ENCODE data around the gene CAMTA1. TPM values are rescaled to one million over a fixed set of nuclear protein-coding genes. Genes with fewer than 3 reads are reported as not detected.
A peak's percentile ranks its signal among the peaks of the same experiment; 100 is the strongest.
"Not testable (repeated sequence)": the region's sequence is repeated elsewhere in the genome, so short reads cannot be mapped to it uniquely, and the experiment has no call there.

CAMTA1 gene
- total and polyA plus RNA-seq, 2 experiments from 2014 or later: 213 to 341 TPM

DNA sequence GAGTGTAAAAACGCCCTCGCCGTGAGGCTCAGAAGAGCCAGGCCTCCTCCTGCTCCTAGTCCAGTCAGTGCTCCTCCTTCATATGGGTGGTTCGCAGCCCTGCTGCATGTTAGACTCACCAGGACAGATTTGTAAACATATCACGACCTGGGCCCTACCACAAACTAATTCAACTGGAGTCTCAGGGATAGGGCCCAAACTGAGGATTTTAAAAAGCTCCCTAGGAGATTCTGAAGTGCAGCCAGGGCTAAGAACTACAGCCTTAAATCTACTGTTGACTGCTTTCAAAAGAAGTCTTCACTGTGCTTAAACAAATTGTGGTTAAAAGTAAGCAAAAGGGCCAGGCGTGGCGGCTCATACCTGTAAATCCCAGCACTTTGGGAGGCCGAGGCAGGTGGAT lies 57.0 kb downstream of the CAMTA1 start:
- DNase-seq (ENCODE audit: low read depth in 1 of 2, low spot score in 1 of 2): no peak
- Histone ChIP-seq H3K9me3 (ENCODE audit: low read depth) (no peaks in the 10 kb centered on the region), H3K27me3 (no peaks in the 10 kb centered on the region), H3K27ac (no peak overlapping the region), H3K36me3 (no peaks in the 10 kb centered on the region), H3K4me3 (no peak overlapping the region), H3K4me1 (ENCODE audit: low read depth) (no peaks in the 10 kb centered on the region)
- no peak for TF ChIP-seq CTCF (IDR thresholded peaks at IDR 0.05; ENCODE audit: low read depth, low read length)

- H3K36me3 ChIP-seq; H3K4me1 ChIP-seq (ENCODE audit: low read depth); H3K27ac ChIP-seq; H3K27me3 ChIP-seq; H3K9me3 ChIP-seq (ENCODE audit: low read depth); DNase-seq (ENCODE audit: low read depth in 1 of 2, low spot score in 1 of 2); H3K4me3 ChIP-seq: not testable (repeated sequence)
Measured at GRCh38 chr1:6845786-6846185, 60.5 kb downstream of the CAMTA1 start.

DNA sequence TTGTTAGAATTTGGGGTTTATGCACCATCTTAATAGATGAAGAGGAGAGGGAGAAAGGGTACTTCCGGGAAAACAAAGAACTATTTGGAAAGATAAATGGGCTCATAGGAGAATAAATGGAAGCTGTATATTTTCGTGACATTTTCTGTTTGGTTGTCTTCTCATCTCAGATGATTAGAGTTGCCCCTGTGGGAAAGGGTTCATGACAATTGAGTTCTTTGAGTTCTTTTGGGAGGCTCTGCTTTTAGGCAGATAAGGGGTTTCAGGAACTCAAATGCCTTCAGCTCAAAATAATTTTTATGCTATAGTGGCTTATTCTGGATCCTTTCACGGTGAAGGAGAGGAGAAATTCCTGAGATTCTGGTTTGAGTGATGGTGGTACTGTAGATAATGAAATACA lies 63.6 kb downstream of the CAMTA1 start:
- Histone ChIP-seq H3K36me3 (peaks cover 8% of the 10 kb centered on the region), H3K27ac (no peak overlapping the region), H3K27me3 (no peaks in the 10 kb centered on the region), H3K9me3 (ENCODE audit: low read depth) (no peaks in the 10 kb centered on the region), H3K4me3 (no peak overlapping the region), H3K4me1 (ENCODE audit: low read depth) (no peaks in the 10 kb centered on the region)
- no peak for DNase-seq (ENCODE audit: low read depth in 1 of 2, low spot score in 1 of 2)
- TF ChIP-seq CTCF (IDR thresholded peaks at IDR 0.05; ENCODE audit: low read depth, low read length): no peak

DNA sequence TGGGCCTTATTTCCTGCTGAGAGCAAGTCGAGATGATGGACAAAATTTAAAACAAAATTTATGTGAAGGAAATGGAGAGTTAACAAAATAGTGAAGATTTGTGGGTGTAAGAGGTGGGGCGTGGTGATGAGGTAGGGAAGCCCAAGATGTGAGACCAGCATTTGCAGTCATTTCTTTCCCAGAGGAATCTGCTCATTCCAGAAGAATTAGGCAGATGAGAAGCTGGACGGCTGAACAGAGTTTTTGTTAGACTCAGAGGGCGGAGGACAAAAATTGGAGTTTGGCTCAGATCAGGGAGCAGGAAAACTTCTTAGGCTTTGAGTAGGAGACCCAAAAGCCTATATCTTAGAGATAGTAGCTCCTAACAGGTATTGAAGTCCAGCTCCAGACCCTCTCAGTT lies 65.3 kb downstream of the CAMTA1 start:
- H3K27me3 ChIP-seq: no peaks in the 10 kb centered on the region
- no peak for TF ChIP-seq CTCF (IDR thresholded peaks at IDR 0.05; ENCODE audit: low read depth, low read length)
- H3K4me1 ChIP-seq (ENCODE audit: low read depth): no peaks in the 10 kb centered on the region
- no peak for DNase-seq (ENCODE audit: low read depth in 1 of 2, low spot score in 1 of 2)
- H3K27ac ChIP-seq: no peak overlapping the region
- H3K36me3 ChIP-seq: peaks cover 12% of the 10 kb centered on the region
- H3K9me3 ChIP-seq (ENCODE audit: low read depth): no peaks in the 10 kb centered on the region
- no peak overlapping the region for H3K4me3 ChIP-seq

- no peak for TF ChIP-seq CTCF (IDR thresholded peaks at IDR 0.05; ENCODE audit: low read depth, low read length)
- no peak overlapping the region for H3K4me3 ChIP-seq
- H3K4me1 ChIP-seq (ENCODE audit: low read depth): no peaks in the 10 kb centered on the region
- no peaks in the 10 kb centered on the region for H3K9me3 ChIP-seq (ENCODE audit: low read depth)
- H3K27ac ChIP-seq: no peak overlapping the region
- H3K36me3 ChIP-seq: peaks cover 12% of the 10 kb centered on the region
- DNase-seq (ENCODE audit: low read depth in 1 of 2, low spot score in 1 of 2): no peak
- no peaks in the 10 kb centered on the region for H3K27me3 ChIP-seq
Measured at GRCh38 chr1:6852136-6852890, 67.1 kb downstream of the CAMTA1 start.

DNA sequence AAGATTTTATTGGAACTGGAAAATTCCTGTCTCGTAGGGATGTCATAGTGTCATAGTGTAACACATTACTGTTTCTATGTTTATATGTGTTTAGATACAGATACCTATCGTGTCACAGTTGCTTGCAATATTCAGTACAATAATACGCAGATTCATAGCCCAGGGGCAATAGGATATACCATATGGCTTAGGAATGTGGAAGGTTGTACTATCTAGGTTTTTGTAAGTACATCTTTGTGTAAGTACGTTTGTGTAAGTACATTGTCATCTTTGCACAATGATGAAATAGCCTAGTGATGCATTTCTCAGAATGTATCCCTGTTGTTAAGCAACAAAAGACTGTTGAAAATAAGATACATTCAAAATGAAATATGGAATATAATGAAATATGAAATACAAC lies 68.9 kb downstream of the CAMTA1 start:
- Histone ChIP-seq H3K4me1 (ENCODE audit: low read depth) (no peaks in the 10 kb centered on the region), H3K4me3 (no peak overlapping the region), H3K9me3 (ENCODE audit: low read depth) (no peaks in the 10 kb centered on the region), H3K27ac (no peak overlapping the region), H3K27me3 (no peaks in the 10 kb centered on the region), H3K36me3 (peaks cover 12% of the 10 kb centered on the region)
- TF ChIP-seq CTCF (IDR thresholded peaks at IDR 0.05; ENCODE audit: low read depth, low read length): no peak
- peak in 1 of 2 donors; percentile 48 for DNase-seq (ENCODE audit: low read depth in 1 of 2, low spot score in 1 of 2)

All from cardiac muscle cell (in vitro differentiated cells and primary cell).